ENCODE data around the gene COPS7B.

The COPS7B gene

GRCh38 chr2:231786917-231787292 lies 660 bp downstream of the COPS7B start:
- no peak for DNase-seq

- DNase-seq, result no peak
Measured at GRCh38 chr2:231791107-231791506, 4.9 kb downstream of the COPS7B start.

DNA sequence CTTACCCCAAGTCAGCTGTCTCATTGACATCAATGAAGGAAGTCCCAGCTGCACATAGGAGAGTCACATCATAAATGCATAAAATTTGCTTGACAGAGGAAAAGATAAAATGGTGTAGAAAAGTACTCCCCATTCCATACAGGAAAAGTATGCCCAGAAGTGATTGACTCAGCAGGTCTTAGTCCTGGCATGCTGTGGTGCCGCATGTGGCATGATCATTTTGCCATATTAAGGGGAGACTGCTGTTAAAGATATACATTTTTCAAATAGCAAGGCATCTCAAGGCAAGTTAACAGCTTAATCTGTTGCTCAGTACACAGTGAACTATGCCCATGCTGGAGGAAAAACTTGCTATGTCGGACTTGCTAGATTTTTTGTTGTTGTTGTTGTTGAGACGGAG lies 8.1 kb downstream of the COPS7B start:
- DNase-seq, result no peak

- no peak for DNase-seq
Measured at GRCh38 chr2:231795525-231796327, 9.5 kb downstream of the COPS7B start.

DNA sequence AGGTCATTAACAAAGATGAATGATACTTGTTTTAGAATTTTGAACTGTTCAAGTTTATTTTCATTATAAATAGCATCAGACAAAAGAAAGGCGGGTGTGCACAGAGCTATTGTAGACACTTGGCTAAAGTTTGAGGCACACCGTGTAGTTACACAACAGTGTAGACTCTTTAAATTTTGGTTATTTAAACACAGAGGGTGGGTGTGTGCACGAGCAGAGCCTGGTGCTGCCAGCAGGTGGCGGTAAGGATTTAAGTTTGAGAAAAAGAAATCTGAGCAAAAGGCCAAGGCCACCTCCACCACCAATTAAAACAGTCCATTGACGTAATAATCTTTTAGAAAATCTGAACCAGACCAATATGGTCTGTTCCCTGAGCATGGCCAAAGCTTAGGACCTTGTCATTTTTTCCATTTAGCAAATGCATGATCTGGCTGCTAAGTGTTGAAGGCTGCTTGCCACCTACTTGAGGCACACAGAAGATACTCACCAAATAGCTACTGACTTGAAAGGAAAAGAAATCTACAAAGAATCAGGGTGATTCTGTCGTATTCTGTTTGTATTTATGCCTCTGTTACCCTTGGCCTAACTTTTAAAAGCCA lies 14.3 kb downstream of the COPS7B start:
- no peak for DNase-seq

DNA sequence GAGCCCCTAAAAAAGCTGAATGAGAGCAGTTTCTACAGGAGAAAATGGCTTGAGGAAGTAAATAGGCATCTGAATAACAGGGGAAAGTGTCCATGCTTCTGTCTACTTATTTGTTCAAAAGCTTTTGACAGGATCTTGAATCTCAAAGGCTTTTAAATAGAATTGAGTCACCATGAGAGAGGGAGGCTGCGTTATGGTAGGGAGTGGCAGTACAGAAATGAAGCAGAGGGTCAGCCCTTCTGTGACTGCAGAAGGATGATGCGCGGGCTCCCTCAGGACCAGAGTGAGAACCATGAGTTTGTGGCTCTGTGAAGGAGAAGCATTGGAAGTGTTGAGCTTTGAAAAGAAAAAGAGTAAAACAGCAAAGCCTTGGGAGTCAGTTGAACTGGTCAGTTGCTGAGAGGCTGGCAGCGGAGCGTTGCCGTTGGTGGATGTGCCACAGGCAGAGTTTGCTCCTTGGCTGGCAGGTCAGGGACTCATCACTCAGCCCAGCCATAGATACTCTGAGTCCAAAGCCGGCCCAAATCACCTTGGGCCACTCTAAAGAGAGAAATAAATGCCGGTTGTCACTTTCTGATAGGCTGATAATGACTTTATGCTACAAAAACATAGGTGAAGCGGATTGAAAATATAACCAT lies 17.4 kb downstream of the COPS7B start:
- no peak for DNase-seq

DNA sequence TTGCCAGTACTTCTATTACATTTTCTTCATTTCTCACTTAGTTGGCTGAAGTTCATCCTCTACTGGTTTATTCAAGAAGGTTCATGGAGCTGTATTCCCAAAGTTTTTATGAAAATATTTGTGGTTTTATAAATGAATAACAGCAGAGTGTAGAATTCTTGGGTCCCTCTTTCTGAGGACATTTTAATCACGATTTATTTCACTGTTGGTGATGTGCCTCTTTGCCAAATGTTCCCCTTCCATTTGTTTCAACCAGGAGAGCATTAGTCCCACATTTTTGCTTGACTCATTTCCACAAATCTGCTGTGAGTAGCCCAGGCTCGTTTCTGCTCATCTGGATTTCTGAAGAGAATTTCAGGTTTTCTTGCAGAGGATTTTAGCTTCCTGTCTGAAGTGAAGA lies 20.8 kb downstream of the COPS7B start:
- no peak for DNase-seq

DNA sequence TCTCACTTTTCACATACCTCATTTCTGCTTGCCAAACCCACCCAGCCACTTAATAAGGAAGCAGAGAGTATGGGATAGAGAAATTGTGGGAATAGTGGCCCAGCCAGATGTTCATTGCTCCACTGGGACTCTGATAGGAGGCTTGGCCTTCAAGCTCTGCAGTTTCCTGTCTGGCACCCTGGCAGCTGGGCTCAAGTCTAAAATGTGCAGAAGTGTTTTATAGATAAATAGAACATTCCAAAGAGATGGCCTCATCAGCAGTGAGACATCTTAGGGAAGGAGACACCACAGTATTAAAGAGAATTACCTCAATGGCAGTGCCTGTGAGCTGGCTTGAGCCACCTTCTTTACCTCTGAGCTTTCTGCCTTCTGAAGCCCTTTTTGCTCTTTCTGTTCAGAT lies 24.7 kb downstream of the COPS7B start:
- no peak for DNase-seq

- DNase-seq, result no peak
Measured at GRCh38 chr2:231816327-231817026, 30.2 kb downstream of the COPS7B start.

- DNase-seq, result no peak
Measured at GRCh38 chr2:231819447-231820042, 33.3 kb downstream of the COPS7B start.

DNA sequence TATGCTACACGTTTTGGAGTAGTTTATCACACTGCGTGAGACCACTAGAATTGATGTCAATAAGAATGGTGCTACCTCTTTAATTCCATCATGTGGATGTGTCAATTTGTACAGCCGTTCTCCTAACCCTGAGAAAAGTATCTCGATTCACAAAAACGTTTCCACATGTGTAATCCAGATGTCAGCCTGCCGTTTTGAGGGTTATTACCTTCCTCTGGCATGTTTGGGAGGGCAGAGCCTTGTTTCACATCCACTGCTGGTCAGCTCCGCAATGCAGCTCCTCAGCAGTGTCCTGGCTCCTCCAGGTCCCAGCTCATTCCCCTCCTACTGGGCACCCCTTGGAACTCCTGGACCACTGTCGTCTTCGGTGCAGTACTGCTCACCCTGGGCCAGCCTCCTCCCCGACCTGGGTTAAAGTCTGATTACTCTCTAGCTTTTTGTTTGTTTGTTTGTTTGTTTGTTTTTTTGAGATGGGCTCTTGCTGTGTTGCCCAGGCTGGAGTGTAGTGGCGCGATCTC lies 34.6 kb downstream of the COPS7B start:
- DNase-seq, result no peak

GRCh38 chr2:231821908-231822307 lies 35.7 kb downstream of the COPS7B start:
- DNase-seq, result no peak

DNA sequence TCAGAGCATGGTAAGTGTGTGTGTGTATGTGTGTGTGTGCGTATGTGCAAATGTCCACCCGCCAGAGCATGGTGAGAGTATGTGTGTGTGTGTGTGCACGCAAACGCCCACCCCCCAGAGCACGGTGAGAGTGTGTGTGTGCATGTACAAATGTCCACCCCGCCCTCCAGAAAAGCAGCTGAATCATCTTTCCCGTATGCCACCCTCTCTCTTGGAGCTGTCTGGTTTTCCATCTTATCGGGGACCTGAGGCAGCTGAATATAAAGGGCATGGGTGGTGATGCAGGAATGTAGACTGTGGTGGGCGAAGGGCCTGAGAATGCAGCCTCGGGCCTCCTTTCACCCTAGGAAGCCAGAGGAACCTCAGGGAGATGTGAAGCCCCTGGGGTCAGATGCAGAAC lies 66.9 kb downstream of the COPS7B start:
- no peak for DNase-seq

GRCh38 chr2:231854616-231855125 lies 68.4 kb downstream of the COPS7B start:
- no peak for DNase-seq

- no peak for DNase-seq
Measured at GRCh38 chr2:231856959-231857358, 70.7 kb downstream of the COPS7B start.

Data from effector CD8-positive, alpha-beta T cell (primary cell).